Naive thymus-derived CD8-positive, alpha-beta T cell (primary cell): ENCODE results near the gene DTX3. TPM values are rescaled to one million over a fixed set of nuclear protein-coding genes. Genes with fewer than 3 reads are reported as not detected.
"Not testable (repeated sequence)": the region's sequence is repeated elsewhere in the genome, so short reads cannot be mapped to it uniquely, and the experiment has no call there.

Source experiments
- ATAC-seq, 2 donors: fragments of 150-1000 bp; cut with Tn5 transposase in 1 of 2; sonication (Bioruptor Pico), chemical (Tn5 transposase) in 1 of 2; 1 replicate in 1 of 2; 2 replicates in 1 of 2; pipeline ENCODE4 v1.10.0; 2021; ENCODE audit warnings: mild to moderate bottlenecking in 2 of 2, moderate library complexity in 2 of 2
- POLR2A ChIA-PET: fragments of 350-600 bp; sonication (Branson Sonifier 250); formaldehyde crosslinking; loops from one replicate; lab custom pipeline; 2021; ENCODE audit warnings: antibody characterized with exemption; lab: Charles Lee
- DNase-seq, 10 donors: peaks; one replicate each; pipeline versions ENCODE4 v3.0.0 to v3.0.0-alpha.2; 2020 to 2022
- H3K27ac Mint-ChIP-seq, 10 donors: one replicate each; pipeline ENCODE4 v1.8.0; 2020 to 2022; ENCODE audit warnings: mild to moderate bottlenecking in 10 of 10, mixed read lengths in 10 of 10, moderate library complexity in 4 of 10, inconsistent platforms in 1 of 10
- H3K27me3 Mint-ChIP-seq, 5 donors: one replicate each; pipeline ENCODE4 v1.8.0; 2021 to 2022; ENCODE audit warnings: mixed read lengths in 5 of 5
- H3K36me3 Mint-ChIP-seq, 3 donors: one replicate each; pipeline ENCODE4 v1.8.0; 2020 to 2022; ENCODE audit warnings: mixed read lengths in 3 of 3, mild to moderate bottlenecking in 2 of 3, inconsistent platforms in 1 of 3
- H3K4me1 Mint-ChIP-seq, 4 donors: one replicate each; pipeline ENCODE4 v1.8.0; 2021 to 2022; ENCODE audit warnings: mixed read lengths in 4 of 4
- H3K4me3 Mint-ChIP-seq, 10 donors: one replicate each; pipeline ENCODE4 v1.8.0; 2020 to 2022; ENCODE audit warnings: mild to moderate bottlenecking in 10 of 10, mixed read lengths in 10 of 10, moderate library complexity in 6 of 10, inconsistent platforms in 1 of 10
- H3K9me3 Mint-ChIP-seq, 9 donors: one replicate each; pipeline ENCODE4 v1.8.0; 2020 to 2022; ENCODE audit warnings: mixed read lengths in 9 of 9, mild to moderate bottlenecking in 3 of 9, inconsistent platforms in 1 of 9, moderate library complexity in 1 of 9
- polyA plus RNA-seq, 3 donors: library from polyadenylated mRNA; unstranded; fragments of 300-500 nt; fragmentation: Illumina TruSeq; gene quantifications; one replicate each; pipeline ENCODE4 v1.2.3, GENCODE V29; 2021
- total RNA-seq, 8 experiments: library from RNA in 2 of 8; stranded (reverse) in 2 of 8; gene quantifications; one replicate each; pipeline ENCODE4 v1.2.3 and lab custom pipeline; 2021 to 2026

DTX3 gene
- total and polyA plus RNA-seq, 5 experiments from 2014 or later = 4.9 to 36.3 (median 9.4) TPM

GRCh38 chr12:57585156-57585555 is 19.5 kb upstream of the DTX3 start:
- DNase-seq (no peak), ATAC-seq (no peak)
- Mint-ChIP-seq H3K4me3 (no peak overlapping the region), H3K27ac (no peak overlapping the region), H3K36me3 (peaks cover 0 to 2% (median 0%) of the 10 kb centered on the region in 3 donors), H3K9me3 (no peaks in the 10 kb centered on the region), H3K27me3 (peaks cover 0 to 16% (median 0%) of the 10 kb centered on the region in 5 donors), H3K4me1 (peaks cover 3 to 9% (median 5%) of the 10 kb centered on the region in 4 donors)
- POLR2A ChIA-PET = interaction anchor here (0.6 to 1.6 kb wide), 3 partner anchors 11 to 82 kb away, joined by 4 to 5 read pairs (median 5); partner anchors contain the start of gene B4GALNT1

GRCh38 chr12:57586128-57586527 is 18.5 kb upstream of the DTX3 start:
- no peak for ATAC-seq
- DNase-seq = no peak
- peaks cover 0 to 16% (median 0%) of the 10 kb centered on the region in 5 donors for H3K27me3 Mint-ChIP-seq
- POLR2A ChIA-PET = no interaction called here
- H3K36me3 Mint-ChIP-seq = no peaks in the 10 kb centered on the region
- no peak overlapping the region for H3K4me3 Mint-ChIP-seq
- H3K4me1 Mint-ChIP-seq = peaks cover 8 to 17% (median 12%) of the 10 kb centered on the region in 4 donors
- H3K27ac Mint-ChIP-seq = no peak overlapping the region
- H3K9me3 Mint-ChIP-seq = no peaks in the 10 kb centered on the region

- H3K4me3 Mint-ChIP-seq = no peak overlapping the region
- no peaks in the 10 kb centered on the region for H3K36me3 Mint-ChIP-seq
- DNase-seq (no peak), ATAC-seq (no peak)
- POLR2A ChIA-PET = no interaction called here
- no peak overlapping the region for H3K27ac Mint-ChIP-seq
- H3K4me1 Mint-ChIP-seq = peaks cover 12 to 24% (median 17%) of the 10 kb centered on the region in 4 donors
- H3K27me3 Mint-ChIP-seq = peaks cover 0 to 16% (median 0%) of the 10 kb centered on the region in 5 donors
- no peaks in the 10 kb centered on the region for H3K9me3 Mint-ChIP-seq
These were observed 17.7 kb upstream of the DTX3 start for GRCh38 chr12:57586832-57587429.

- DNase-seq, H3K36me3 Mint-ChIP-seq, H3K9me3 Mint-ChIP-seq, POLR2A ChIA-PET, ATAC-seq: not testable (repeated sequence)
- Mint-ChIP-seq H3K4me3 (peak overlapping the region in 3 of 10 donors; percentile 14 to 39 (median 29)), H3K27me3 (peaks cover 0 to 11% (median 0%) of the 10 kb centered on the region in 5 donors), H3K4me1 (peaks cover 19 to 37% (median 32%) of the 10 kb centered on the region in 4 donors), H3K27ac (peak overlapping the region in 2 of 10 donors; percentile 13 to 35)
These were observed 15.5 kb upstream of the DTX3 start for GRCh38 chr12:57588951-57589610.

DNA sequence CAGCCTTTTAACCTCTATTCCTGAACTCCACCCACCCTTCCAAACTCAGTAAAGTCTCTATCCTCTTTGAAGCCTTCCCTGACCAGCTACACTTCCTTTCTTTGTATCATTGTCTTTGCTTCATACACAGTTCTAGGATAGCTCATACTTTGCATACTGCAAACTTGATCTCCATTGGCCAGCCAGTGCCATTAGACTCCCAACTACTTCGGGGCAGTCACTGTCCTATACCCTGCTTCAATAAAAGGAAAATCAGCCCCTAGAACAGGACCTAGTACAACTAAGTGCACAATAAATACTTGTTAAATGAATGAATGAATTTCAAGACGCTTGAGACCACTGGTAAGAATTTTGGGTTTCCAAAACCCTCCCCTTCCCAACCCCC is 14.2 kb upstream of the DTX3 start:
- H3K27ac Mint-ChIP-seq = peak overlapping the region; percentile 73 to 94 (median 90)
- ATAC-seq = no peak
- H3K9me3 Mint-ChIP-seq = no peaks in the 10 kb centered on the region
- POLR2A ChIA-PET = interaction anchor here (0.7 to 2.3 kb wide), 6 partner anchors 30 to 132 kb away, joined by 3 to 9 read pairs (median 5); partner anchors contain the start of gene DDIT3
- peaks cover 19 to 38% (median 32%) of the 10 kb centered on the region in 4 donors for H3K4me1 Mint-ChIP-seq
- peak overlapping the region; percentile 85 to 92 (median 89) for H3K4me3 Mint-ChIP-seq
- H3K27me3 Mint-ChIP-seq = peaks cover 0 to 5% (median 0%) of the 10 kb centered on the region in 5 donors
- no peak for DNase-seq
- peaks cover 0 to 15% (median 3%) of the 10 kb centered on the region in 3 donors for H3K36me3 Mint-ChIP-seq

GRCh38 chr12:57590864-57591781 is 13.5 kb upstream of the DTX3 start, which contains the start of gene PIP4K2C:
PIP4K2C (plus strand) TSS chr12:57591192; CDS start chr12:57591290, 98 bp downstream.
- Mint-ChIP-seq H3K36me3 (peaks cover 0 to 22% (median 7%) of the 10 kb centered on the region in 3 donors), H3K4me3 (peak within 1 kb of the TSS; percentile 85 to 92 (median 89)), H3K9me3 (no peaks in the 10 kb centered on the region), H3K27me3 (peaks cover 0 to under 1% (median 0%) of the 10 kb centered on the region in 5 donors), H3K27ac (peak within 1 kb of the TSS; percentile 73 to 94 (median 90)), H3K4me1 (peaks cover 19 to 38% (median 32%) of the 10 kb centered on the region in 4 donors)
- POLR2A ChIA-PET = interaction anchor here (0.7 to 2.3 kb wide), 7 partner anchors 12 to 132 kb away, joined by 3 to 9 read pairs (median 5); partner anchors contain the start of gene DDIT3
- DNase-seq (peak; percentile 49 to 84 (median 71)), ATAC-seq (peak; percentile 80 to 91)

- H3K27ac Mint-ChIP-seq = peak overlapping the region; percentile 73 to 94 (median 90)
- peak overlapping the region; percentile 85 to 92 (median 89) for H3K4me3 Mint-ChIP-seq
- H3K9me3 Mint-ChIP-seq = no peaks in the 10 kb centered on the region
- DNase-seq (no peak), ATAC-seq (no peak)
- H3K4me1 Mint-ChIP-seq = peaks cover 19 to 38% (median 32%) of the 10 kb centered on the region in 4 donors
- no peaks in the 10 kb centered on the region for H3K27me3 Mint-ChIP-seq
- POLR2A ChIA-PET = interaction anchor here (1.3 to 2.3 kb wide), 5 partner anchors 11 to 115 kb away, joined by 3 to 9 read pairs (median 5); partner anchors contain the start of gene DDIT3
- peaks cover 4 to 29% (median 12%) of the 10 kb centered on the region in 3 donors for H3K36me3 Mint-ChIP-seq
These were observed 12.8 kb upstream of the DTX3 start for GRCh38 chr12:57591782-57592325.

DNA sequence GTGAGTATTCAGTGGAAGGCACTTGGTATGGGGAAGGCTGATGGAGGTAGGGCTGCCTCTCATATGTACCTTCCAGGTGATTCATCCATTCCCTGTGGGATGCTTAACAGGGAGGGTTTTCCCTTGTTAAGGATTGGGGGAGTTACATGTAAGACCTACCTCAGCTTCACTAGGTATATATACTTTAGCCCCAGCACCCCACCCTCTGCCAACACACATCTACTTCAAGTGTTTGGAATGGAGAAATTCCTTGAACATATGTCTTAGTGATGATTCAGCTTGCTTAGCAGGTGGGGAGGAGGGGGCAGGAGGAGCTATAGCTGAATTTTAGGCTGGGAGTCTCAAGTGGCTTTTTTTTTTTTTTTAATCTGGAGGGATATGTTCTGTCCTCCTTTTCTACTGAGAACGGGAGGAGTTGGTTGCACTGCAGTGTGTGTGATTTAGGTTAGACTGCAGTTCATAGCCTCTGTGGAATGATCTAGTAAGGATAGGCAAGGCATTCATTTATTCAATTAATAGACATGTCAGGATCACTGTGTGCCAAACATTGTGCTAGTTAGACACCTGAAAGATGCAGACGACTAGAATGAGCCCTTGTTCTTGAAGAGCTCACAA is 12.0 kb upstream of the DTX3 start:
- Mint-ChIP-seq H3K4me1 (peaks cover 19 to 38% (median 32%) of the 10 kb centered on the region in 4 donors), H3K9me3 (no peaks in the 10 kb centered on the region), H3K27me3 (no peaks in the 10 kb centered on the region), H3K4me3 (peak overlapping the region; percentile 85 to 92 (median 89)), H3K27ac (peak overlapping the region in 9 of 10 donors; percentile 13 to 94 (median 89)), H3K36me3 (peaks cover 4 to 37% (median 14%) of the 10 kb centered on the region in 3 donors)
- POLR2A ChIA-PET = interaction anchor here (0.7 to 1.3 kb wide), 3 partner anchors 13 to 40 kb away, joined by 3 to 5 read pairs (median 3); partner anchors contain the start of gene B4GALNT1
- ATAC-seq (no peak), DNase-seq (no peak)

GRCh38 chr12:57593187-57593586 is 11.4 kb upstream of the DTX3 start:
- Mint-ChIP-seq H3K4me3 (peak overlapping the region in 2 of 10 donors; percentile 54 to 91), H3K27ac (peak overlapping the region in 4 of 10 donors; percentile 13 to 89 (median 60)), H3K4me1 (peaks cover 19 to 38% (median 32%) of the 10 kb centered on the region in 4 donors), H3K36me3 (peaks cover 4 to 40% (median 16%) of the 10 kb centered on the region in 3 donors), H3K27me3 (no peaks in the 10 kb centered on the region), H3K9me3 (no peaks in the 10 kb centered on the region)
- no peak for DNase-seq
- POLR2A ChIA-PET = interaction anchor here (0.6 to 1.1 kb wide), 5 partner anchors 15 to 546 kb away, joined by 3 to 5 read pairs (median 3); partner anchors contain the start of genes B4GALNT1 and OS9
- ATAC-seq = no peak

GRCh38 chr12:57600395-57600794 is 4.2 kb upstream of the DTX3 start:
- ATAC-seq (no peak), DNase-seq (no peak)
- POLR2A ChIA-PET = interaction anchor here (1.5 kb wide), 1 partner anchor 11 kb away, joined by 3 read pairs; the partner anchor contains the start of gene ARHGEF25
- Mint-ChIP-seq H3K27me3 (no peaks in the 10 kb centered on the region), H3K4me3 (no peak overlapping the region), H3K27ac (peak overlapping the region in 7 of 10 donors; percentile 7 to 72 (median 34)), H3K36me3 (peaks cover 4 to 72% (median 27%) of the 10 kb centered on the region in 3 donors), H3K4me1 (peaks cover 13 to 30% (median 25%) of the 10 kb centered on the region in 4 donors), H3K9me3 (no peaks in the 10 kb centered on the region)

- no peaks in the 10 kb centered on the region for H3K9me3 Mint-ChIP-seq
- H3K36me3 Mint-ChIP-seq = peaks cover 0 to 54% (median 17%) of the 10 kb centered on the region in 3 donors
- peak overlapping the region in 7 of 10 donors; percentile 5 to 87 (median 24) for H3K27ac Mint-ChIP-seq
- no peaks in the 10 kb centered on the region for H3K27me3 Mint-ChIP-seq
- peaks cover 18 to 43% (median 35%) of the 10 kb centered on the region in 4 donors for H3K4me1 Mint-ChIP-seq
- DNase-seq (no peak), ATAC-seq (no peak)
- H3K4me3 Mint-ChIP-seq = no peak overlapping the region
- POLR2A ChIA-PET = no interaction called here
These were observed 2.1 kb upstream of the DTX3 start for GRCh38 chr12:57602544-57602943.
